DOHH2 (cell line): ENCODE measurements around the gene GYPA.
"Not testable (repeated sequence)": the region's sequence is repeated elsewhere in the genome, so short reads cannot be mapped to it uniquely, and the experiment has no call there.

Experiments used
- H3F3A ChIP-seq: fragments of 200-600 bp; sonication (generic), shearing (Covaris generic); 2 replicates; pipeline ENCODE4 v1.6.0; 2016; ENCODE audit warnings: antibody characterized with exemption, mild to moderate bottlenecking; ENCODE audit not compliant: control insufficient read depth, insufficient read depth
- H3K27ac ChIP-seq: fragments of 200-600 bp; sonication (generic); 2 replicates; pipeline ENCODE4 v1.5.1; 2014; ENCODE audit warnings: low read depth, mild to moderate bottlenecking, low read length, moderate library complexity
- H3K27me3 ChIP-seq: fragments of 200-600 bp; sonication (generic); 2 replicates; pipeline ENCODE4 v1.6.1; 2014; ENCODE audit warnings: mild to moderate bottlenecking, low read length, mixed read lengths; ENCODE audit not compliant: control insufficient read depth
- H3K36me3 ChIP-seq: fragments of 200-600 bp; sonication (generic); 2 replicates; pipeline ENCODE4 v1.6.1; 2014; ENCODE audit warnings: mild to moderate bottlenecking, low read length, moderate library complexity, mixed read lengths; ENCODE audit not compliant: control insufficient read depth
- H3K4me1 ChIP-seq: fragments of 200-600 bp; sonication (generic); 2 replicates; pipeline ENCODE4 v1.6.1; 2014; ENCODE audit warnings: mild to moderate bottlenecking, low read length, mixed read lengths; ENCODE audit not compliant: control insufficient read depth
- H3K4me2 ChIP-seq: fragments of 200-600 bp; sonication (generic); 2 replicates; pipeline ENCODE4 v1.6.0; 2014; ENCODE audit warnings: mild to moderate bottlenecking, low read length, moderate library complexity
- H3K4me3 ChIP-seq: fragments of 200-600 bp; sonication (generic); 2 replicates; pipeline ENCODE4 v1.5.1; 2014; ENCODE audit warnings: mild to moderate bottlenecking, low read length, mixed read lengths
- H3K79me2 ChIP-seq: fragments of 200-600 bp; sonication (generic); 2 replicates; pipeline ENCODE4 v1.6.1; 2014; ENCODE audit warnings: mild to moderate bottlenecking, low read length, mixed read lengths; ENCODE audit not compliant: control insufficient read depth
- H3K9me2 ChIP-seq: fragments of 200-600 bp; sonication (generic); replicated peaks from 2 replicates; pipeline ENCODE4 v1.6.1; 2014; ENCODE audit warnings: mild to moderate bottlenecking, low read length, mixed read lengths; ENCODE audit not compliant: control insufficient read depth
- H3K9me3 ChIP-seq: fragments of 200-600 bp; sonication (generic); 2 replicates; pipeline ENCODE4 v1.6.1; 2014; ENCODE audit warnings: antibody characterized with exemption, low read length, mixed read lengths; ENCODE audit not compliant: control insufficient read depth, insufficient read depth
- H4K20me1 ChIP-seq: fragments of 200-600 bp; sonication (generic); 2 replicates; pipeline ENCODE4 v1.6.0; 2014; ENCODE audit warnings: low read depth, mild to moderate bottlenecking, antibody characterized with exemption, low read length, moderate library complexity; ENCODE audit not compliant: control insufficient read depth, insufficient read depth
- CTCF ChIP-seq: fragments of 200-600 bp; sonication (generic); IDR thresholded peaks from one replicate; pipeline ENCODE4 v1.5.1; 2014; ENCODE audit warnings: antibody characterized with exemption, mild to moderate bottlenecking, low read depth, low read length; ENCODE audit not compliant: poor library complexity, severe bottlenecking
- EZH2phosphoT487 ChIP-seq: fragments of 200-600 bp; sonication (generic); IDR thresholded peaks from 2 replicates; pipeline ENCODE4 v1.6.1; 2017; ENCODE audit warnings: borderline replicate concordance, mild to moderate bottlenecking, antibody characterized with exemption, low read length, moderate library complexity, mixed read lengths

The GYPA gene

DNA sequence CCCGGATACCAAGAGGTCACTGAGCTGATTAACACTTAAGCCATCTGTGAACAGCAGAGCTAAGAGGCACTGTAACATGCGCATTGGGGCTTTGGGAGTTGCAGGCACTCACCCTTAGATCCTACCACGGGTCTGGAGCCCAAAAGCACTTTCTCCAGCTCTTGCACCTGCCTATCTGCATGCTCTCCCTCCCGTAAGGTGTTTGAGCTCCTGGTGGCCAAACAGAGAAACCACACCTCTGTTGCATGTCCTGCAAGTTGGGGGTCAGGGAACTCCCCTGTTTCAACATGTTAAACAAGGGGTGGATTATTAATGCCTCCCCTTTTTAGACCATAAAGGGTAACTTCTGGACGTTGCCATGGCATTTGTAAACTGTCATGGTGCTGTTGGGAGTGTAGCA is 49.8 kb downstream of the GYPA start:
- H3K79me2 ChIP-seq = no peaks in the 10 kb centered on the region
- H3K9me3 ChIP-seq = no peaks in the 10 kb centered on the region
- no peaks in the 10 kb centered on the region for H4K20me1 ChIP-seq
- no peaks in the 10 kb centered on the region for H3K27me3 ChIP-seq
- H3K4me3 ChIP-seq = no peak overlapping the region
- H3K36me3 ChIP-seq = no peaks in the 10 kb centered on the region
- no peaks in the 10 kb centered on the region for H3K4me1 ChIP-seq
- H3F3A ChIP-seq = no peaks in the 10 kb centered on the region
- H3K27ac ChIP-seq = no peak overlapping the region
- no peak overlapping the region for H3K4me2 ChIP-seq
- TF ChIP-seq EZH2phosphoT487 = no peak
- TF ChIP-seq CTCF = no peak
- no peaks in the 10 kb centered on the region for H3K9me2 ChIP-seq

DNA sequence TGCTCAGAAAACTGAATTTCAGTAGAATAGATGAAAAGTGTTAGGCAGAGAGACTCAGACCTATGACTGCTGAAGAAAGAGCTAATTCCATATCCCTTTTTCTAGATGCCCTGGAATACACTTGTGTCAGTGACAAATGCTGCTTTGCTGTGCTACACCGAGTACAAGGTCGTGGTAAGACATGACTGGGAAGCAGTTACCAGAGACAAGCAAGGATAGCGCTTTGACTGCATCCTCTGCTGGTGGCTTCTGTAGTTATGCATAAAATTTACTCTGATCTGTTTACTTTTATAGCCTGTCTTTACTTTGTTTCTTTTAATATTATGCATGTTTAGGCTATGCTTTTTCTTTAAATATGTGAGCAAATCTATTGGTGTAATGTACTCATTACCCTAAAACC is 58.5 kb downstream of the GYPA start:
- H3K9me2 ChIP-seq, H3K27ac ChIP-seq, H3K9me3 ChIP-seq, H3K4me3 ChIP-seq, H3F3A ChIP-seq, H3K79me2 ChIP-seq, H3K27me3 ChIP-seq, H3K4me2 ChIP-seq, H3K4me1 ChIP-seq, H3K36me3 ChIP-seq, H4K20me1 ChIP-seq: not testable (repeated sequence)

- H3K79me2 ChIP-seq, H3F3A ChIP-seq, H3K4me1 ChIP-seq, H3K27ac ChIP-seq, H3K9me3 ChIP-seq, H4K20me1 ChIP-seq, H3K36me3 ChIP-seq, H3K4me3 ChIP-seq, H3K27me3 ChIP-seq, H3K4me2 ChIP-seq, H3K9me2 ChIP-seq: not testable (repeated sequence)
Measured at GRCh38 chr4:144080135-144080534, 60.4 kb downstream of the GYPA start.

DNA sequence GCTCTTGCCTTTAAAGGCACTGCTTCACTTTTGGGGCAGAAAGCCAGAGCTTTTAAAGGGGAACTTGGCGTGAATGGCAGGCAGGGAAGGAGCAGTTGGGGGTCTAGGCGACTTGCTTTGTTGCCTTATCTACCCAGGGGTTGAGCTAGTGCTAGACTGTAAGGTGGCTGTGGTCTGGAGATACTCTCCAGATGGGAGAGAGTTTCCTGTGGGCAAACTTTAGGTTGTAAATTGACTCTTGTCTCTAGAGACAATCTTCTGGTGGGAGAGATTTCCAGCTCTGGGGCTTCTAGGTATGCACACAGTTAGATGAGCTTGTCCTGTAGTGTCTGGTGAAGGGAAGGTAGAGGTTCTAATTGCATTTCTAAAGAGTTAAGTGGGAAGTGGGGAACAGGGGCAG is 61.8 kb downstream of the GYPA start:
- not testable (repeated sequence) for H3K27ac ChIP-seq, H3K4me3 ChIP-seq

GRCh38 chr4:144061556-144061955 is 79.0 kb downstream of the GYPA start:
- H3K27me3 ChIP-seq, H3K9me2 ChIP-seq, H3K27ac ChIP-seq, H3K79me2 ChIP-seq, H3K4me1 ChIP-seq, H3K36me3 ChIP-seq, H3F3A ChIP-seq, H3K4me3 ChIP-seq, H3K9me3 ChIP-seq, H4K20me1 ChIP-seq, H3K4me2 ChIP-seq: not testable (repeated sequence)

More for the DNA sequence above, 61.8 kb downstream of the GYPA start:
- not testable (repeated sequence) for H3K4me1 ChIP-seq, H3K9me3 ChIP-seq, H4K20me1 ChIP-seq, H3K9me2 ChIP-seq, H3F3A ChIP-seq, H3K79me2 ChIP-seq, H3K27me3 ChIP-seq, H3K36me3 ChIP-seq, H3K4me2 ChIP-seq

DNA sequence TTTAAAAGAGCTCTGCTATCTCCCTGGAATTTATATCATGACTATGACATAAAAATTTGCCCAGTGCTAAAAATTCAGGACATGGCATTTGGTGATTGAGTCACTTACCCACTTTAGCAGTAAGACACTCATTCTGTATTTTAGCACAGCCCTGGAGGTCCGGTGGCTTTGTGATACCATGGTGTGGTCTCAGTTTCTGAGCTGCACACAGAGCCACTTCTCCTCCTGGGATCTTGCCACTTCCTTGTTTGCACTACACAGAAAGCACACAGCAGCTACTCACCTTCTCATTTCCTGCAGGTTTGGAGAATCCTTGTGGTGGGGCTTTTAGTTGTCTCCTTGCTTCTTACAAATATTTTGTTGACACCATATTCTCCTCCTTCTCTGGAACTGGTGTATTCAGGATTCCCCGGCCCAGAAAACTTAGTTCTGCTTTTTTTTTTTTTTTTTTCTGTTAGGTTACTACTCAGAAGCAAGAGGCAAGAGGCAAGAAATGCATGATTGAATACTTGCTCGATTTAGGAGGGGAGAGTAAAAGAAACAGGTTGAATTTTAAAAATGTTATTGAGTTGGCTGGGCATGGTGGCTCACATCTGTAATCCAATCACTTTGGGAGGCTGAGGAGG is 80.2 kb downstream of the GYPA start:
- not testable (repeated sequence) for H3K4me1 ChIP-seq, H3K36me3 ChIP-seq, H3K9me3 ChIP-seq, H3K79me2 ChIP-seq, H3F3A ChIP-seq, H3K27ac ChIP-seq, H3K27me3 ChIP-seq, H3K4me3 ChIP-seq, H3K4me2 ChIP-seq, H4K20me1 ChIP-seq, H3K9me2 ChIP-seq
